ENCODE measurements around the gene LPCAT4. TPM values are rescaled to one million over a fixed set of nuclear protein-coding genes. Genes with fewer than 3 reads are reported as not detected.

LPCAT4 gene
- total RNA-seq, 2 experiments from 2014 or later = 98.2 to 101 TPM

GRCh38 chr15:34373951-34374350 is 7.0 kb upstream of the LPCAT4 start:
- H3K27ac Mint-ChIP-seq = no peak overlapping the region
- POLR2A ChIA-PET = no interaction called here
- no peak overlapping the region for H3K4me3 Mint-ChIP-seq

GRCh38 chr15:34370643-34371042 is 3.6 kb upstream of the LPCAT4 start:
- Mint-ChIP-seq H3K27ac (no peak overlapping the region), H3K9me3 (no peaks in the 10 kb centered on the region), H3K27me3 (no peaks in the 10 kb centered on the region), H3K4me3 (no peak overlapping the region), H3K4me1 (peaks cover 28% of the 10 kb centered on the region), H3K36me3 (ENCODE audit: low read depth) (no peaks in the 10 kb centered on the region)
- DNase-seq = no peak
- CTCF ChIA-PET = no interaction called here
- POLR2A ChIA-PET = no interaction called here

More at GRCh38 chr15:34373951-34374350, 7.0 kb upstream of the LPCAT4 start:
- CTCF ChIA-PET = no interaction called here
- H3K27me3 Mint-ChIP-seq = no peaks in the 10 kb centered on the region
- H3K4me1 Mint-ChIP-seq = peaks cover 10% of the 10 kb centered on the region
- peaks cover 4% of the 10 kb centered on the region for H3K36me3 Mint-ChIP-seq (ENCODE audit: low read depth)
- H3K9me3 Mint-ChIP-seq = no peaks in the 10 kb centered on the region
- DNase-seq = no peak

GRCh38 chr15:34370129-34370528 is 3.1 kb upstream of the LPCAT4 start:
- H3K4me3 Mint-ChIP-seq = no peak overlapping the region
- peak overlapping the region; percentile 31 for H3K27ac Mint-ChIP-seq
- H3K27me3 Mint-ChIP-seq = no peaks in the 10 kb centered on the region
- no peaks in the 10 kb centered on the region for H3K9me3 Mint-ChIP-seq
- peaks cover 33% of the 10 kb centered on the region for H3K4me1 Mint-ChIP-seq
- ChIA-PET CTCF (no interaction called here), POLR2A (no interaction called here)
- no peak for DNase-seq
- no peaks in the 10 kb centered on the region for H3K36me3 Mint-ChIP-seq (ENCODE audit: low read depth)

- ChIA-PET POLR2A (interaction anchor here (0.6 to 1.2 kb wide), 4 partner anchors 23 to 71 kb away, joined by 3 to 5 read pairs (median 3); partner anchors contain the start of genes GOLGA8A, NOP10 and NUTM1), CTCF (interaction anchor here (0.7 to 3.8 kb wide), 11 partner anchors 9 to 215 kb away, joined by 3 to 31 read pairs (median 4); partner anchors contain the start of genes NOP10, NUTM1 and SLC12A6)
- Mint-ChIP-seq H3K36me3 (ENCODE audit: low read depth) (peaks cover 20% of the 10 kb centered on the region), H3K9me3 (no peaks in the 10 kb centered on the region), H3K27me3 (no peaks in the 10 kb centered on the region), H3K4me1 (peaks cover 58% of the 10 kb centered on the region), H3K4me3 (peak overlapping the region; percentile 97), H3K27ac (peak overlapping the region; percentile 89)
- peak; percentile 67 for DNase-seq
Observed at GRCh38 chr15:34366271-34367065, 528 bp downstream of the LPCAT4 start.

GRCh38 chr15:34365836-34366235 is 1.2 kb downstream of the LPCAT4 start:
- ChIA-PET POLR2A (interaction anchor here (1.0 to 1.2 kb wide), 2 partner anchors 23 to 36 kb away, joined by 3 to 5 read pairs; partner anchors contain the start of genes NOP10 and NUTM1), CTCF (interaction anchor here (3.2 to 3.8 kb wide), 3 partner anchors 11 to 28 kb away, joined by 14 to 31 read pairs (median 28); partner anchors contain the start of genes NOP10, NUTM1 and SLC12A6)
- DNase-seq = no peak
- Mint-ChIP-seq H3K27ac (peak overlapping the region; percentile 89), H3K27me3 (no peaks in the 10 kb centered on the region), H3K9me3 (no peaks in the 10 kb centered on the region), H3K4me1 (peaks cover 58% of the 10 kb centered on the region), H3K36me3 (ENCODE audit: low read depth) (peaks cover 27% of the 10 kb centered on the region), H3K4me3 (peak overlapping the region; percentile 97)

- no peaks in the 10 kb centered on the region for H3K9me3 Mint-ChIP-seq
- peaks cover 28% of the 10 kb centered on the region for H3K36me3 Mint-ChIP-seq (ENCODE audit: low read depth)
- no peaks in the 10 kb centered on the region for H3K27me3 Mint-ChIP-seq
- H3K27ac Mint-ChIP-seq = peak overlapping the region; percentile 89
- peak overlapping the region; percentile 97 for H3K4me3 Mint-ChIP-seq
- ChIA-PET CTCF (interaction anchor here (3.2 to 3.7 kb wide), 2 partner anchors 11 to 22 kb away, joined by 28 to 31 read pairs; partner anchors contain the start of genes NOP10 and NUTM1), POLR2A (interaction anchor here (1.0 to 1.2 kb wide), 2 partner anchors 22 to 36 kb away, joined by 3 to 5 read pairs; partner anchors contain the start of genes NOP10 and NUTM1)
- peaks cover 57% of the 10 kb centered on the region for H3K4me1 Mint-ChIP-seq
- no peak for DNase-seq
Observed at GRCh38 chr15:34365091-34365825, 1.7 kb downstream of the LPCAT4 start.

- Mint-ChIP-seq H3K4me3 (no peak overlapping the region), H3K36me3 (ENCODE audit: low read depth) (peaks cover 35% of the 10 kb centered on the region), H3K27me3 (no peaks in the 10 kb centered on the region), H3K4me1 (peaks cover 49% of the 10 kb centered on the region), H3K9me3 (no peaks in the 10 kb centered on the region), H3K27ac (no peak overlapping the region)
- POLR2A ChIA-PET = no interaction called here
- CTCF ChIA-PET = no interaction called here
- DNase-seq = no peak
Observed at GRCh38 chr15:34364041-34364440, 3.0 kb downstream of the LPCAT4 start.

GRCh38 chr15:34362047-34362773 is 4.8 kb downstream of the LPCAT4 start:
- peaks cover 49% of the 10 kb centered on the region for H3K36me3 Mint-ChIP-seq (ENCODE audit: low read depth)
- H3K27ac Mint-ChIP-seq = peak overlapping the region; percentile 76
- H3K27me3 Mint-ChIP-seq = no peaks in the 10 kb centered on the region
- H3K4me1 Mint-ChIP-seq = peaks cover 38% of the 10 kb centered on the region
- DNase-seq = no peak
- CTCF ChIA-PET = interaction anchor here (1.5 kb wide), 1 partner anchor 19 kb away, joined by 5 read pairs; the partner anchor contains the start of genes NOP10 and NUTM1
- no peaks in the 10 kb centered on the region for H3K9me3 Mint-ChIP-seq
- H3K4me3 Mint-ChIP-seq = no peak overlapping the region
- POLR2A ChIA-PET = no interaction called here

GRCh38 chr15:34361278-34361677 is 5.7 kb downstream of the LPCAT4 start:
- CTCF ChIA-PET = interaction anchor here (0.9 to 1.5 kb wide), 2 partner anchors 18 to 24 kb away, joined by 4 to 5 read pairs; partner anchors contain the start of genes NOP10, NUTM1 and SLC12A6
- H3K27me3 Mint-ChIP-seq = no peaks in the 10 kb centered on the region
- DNase-seq = no peak
- H3K9me3 Mint-ChIP-seq = no peaks in the 10 kb centered on the region
- peaks cover 53% of the 10 kb centered on the region for H3K36me3 Mint-ChIP-seq (ENCODE audit: low read depth)
- no peak overlapping the region for H3K27ac Mint-ChIP-seq
- peaks cover 37% of the 10 kb centered on the region for H3K4me1 Mint-ChIP-seq
- POLR2A ChIA-PET = no interaction called here
- no peak overlapping the region for H3K4me3 Mint-ChIP-seq

- Mint-ChIP-seq H3K9me3 (no peaks in the 10 kb centered on the region), H3K36me3 (ENCODE audit: low read depth) (peaks cover 55% of the 10 kb centered on the region), H3K4me1 (peaks cover 27% of the 10 kb centered on the region), H3K27ac (no peak overlapping the region), H3K27me3 (no peaks in the 10 kb centered on the region), H3K4me3 (no peak overlapping the region)
- CTCF ChIA-PET = interaction anchor here (0.9 to 1.5 kb wide), 5 partner anchors 17 to 151 kb away, joined by 3 to 6 read pairs (median 4); partner anchors contain the start of genes NOP10, NUTM1 and SLC12A6
- no peak for DNase-seq
- POLR2A ChIA-PET = no interaction called here
Observed at GRCh38 chr15:34360298-34360697, 6.7 kb downstream of the LPCAT4 start.

GRCh38 chr15:34359416-34359815 is 7.6 kb downstream of the LPCAT4 start:
- H3K36me3 Mint-ChIP-seq (ENCODE audit: low read depth) = peaks cover 57% of the 10 kb centered on the region
- H3K4me3 Mint-ChIP-seq = no peak overlapping the region
- no peaks in the 10 kb centered on the region for H3K9me3 Mint-ChIP-seq
- H3K27ac Mint-ChIP-seq = no peak overlapping the region
- H3K27me3 Mint-ChIP-seq = no peaks in the 10 kb centered on the region
- POLR2A ChIA-PET = no interaction called here
- DNase-seq = no peak
- CTCF ChIA-PET = interaction anchor here (1.1 to 1.3 kb wide), 2 partner anchors 17 to 150 kb away, joined by 4 to 6 read pairs; partner anchors contain the start of genes NOP10 and NUTM1
- H3K4me1 Mint-ChIP-seq = peaks cover 19% of the 10 kb centered on the region

GRCh38 chr15:34358948-34359347 is 8.0 kb downstream of the LPCAT4 start:
- ChIA-PET POLR2A (no interaction called here), CTCF (interaction anchor here (1.3 to 2.2 kb wide), 2 partner anchors 8 to 16 kb away, joined by 4 to 20 read pairs; partner anchors contain the start of genes LPCAT4, NOP10 and NUTM1)
- Mint-ChIP-seq H3K36me3 (ENCODE audit: low read depth) (peaks cover 57% of the 10 kb centered on the region), H3K27ac (no peak overlapping the region), H3K4me3 (no peak overlapping the region), H3K27me3 (no peaks in the 10 kb centered on the region), H3K9me3 (no peaks in the 10 kb centered on the region), H3K4me1 (peaks cover 18% of the 10 kb centered on the region)
- no peak for DNase-seq

All from activated CD4-positive, alpha-beta T cell treated with anti-CD3 and anti-CD28 coated beads, Interleukin-2, amount 10 ng/mL, durations not matched to agents 7 days and 5 days (primary cell).